Right atrium auricular region (tissue), 2 donors: ENCODE results near the gene MROH7. TPM values are rescaled to one million over a fixed set of nuclear protein-coding genes. Genes with fewer than 3 reads are reported as not detected.

Source experiments
- DNase-seq: peaks from one replicate; pipeline ENCODE4 v3.0.0-alpha.2; 2019; ENCODE audit warnings: low spot score
- H3K27ac ChIP-seq, 2 donors: fragments of 200-600 bp; sonication (generic); 1 replicate in 1 of 2; 2 replicates in 1 of 2; pipeline ENCODE4 v1.5.1; 2016 to 2019
- H3K27me3 ChIP-seq, 2 donors: fragments of 200-600 bp; sonication (generic); one replicate each; pipeline versions ENCODE4 v1.5.1 to v1.6.0; 2017 to 2019
- H3K36me3 ChIP-seq: fragments of 200-600 bp; sonication (generic); one replicate; pipeline ENCODE4 v1.5.1; 2016
- H3K4me1 ChIP-seq, 2 donors: fragments of 200-600 bp; sonication (generic); one replicate each; pipeline versions ENCODE4 v1.5.1 to v1.6.0; 2017 to 2019
- H3K4me3 ChIP-seq, 2 donors: fragments of 200-600 bp; sonication (generic); 1 replicate in 1 of 2; 2 replicates in 1 of 2; pipeline ENCODE4 v1.5.1; 2017 to 2019; ENCODE audit warnings: mild to moderate bottlenecking in 1 of 2, moderate library complexity in 1 of 2
- H3K9me3 ChIP-seq, 2 donors: fragments of 200-600 bp; sonication (generic); one replicate each; pipeline ENCODE4 v1.5.1; 2019
- CTCF ChIP-seq, 2 donors: fragments of 200-600 bp; sonication (generic); IDR thresholded peaks; one replicate each; pipeline ENCODE4 v1.5.1; 2019; ENCODE audit warnings: antibody characterized with exemption in 2 of 2
- total RNA-seq, 2 donors: library from RNA; depleted of rRNA; stranded (reverse); fragments of >200 nt; gene quantifications; one replicate each; pipeline ENCODE4 v1.1.0, GENCODE V29; 2016

MROH7 gene
- total RNA-seq, 2 donors from 2014 or later = 5.5 to 6.9 TPM

GRCh38 chr1:54757833-54758232 lies 116.2 kb downstream of the MROH7 start:
- H3K4me3 ChIP-seq = no peak overlapping the region
- DNase-seq = no peak
- H3K36me3 ChIP-seq = peaks cover 18% of the 10 kb centered on the region
- TF ChIP-seq CTCF (IDR thresholded peaks at IDR 0.05) = no peak
- no peak overlapping the region for H3K27ac ChIP-seq
- no peaks in the 10 kb centered on the region for H3K9me3 ChIP-seq
- no peaks in the 10 kb centered on the region for H3K27me3 ChIP-seq
- H3K4me1 ChIP-seq = peaks cover 0 to 3% of the 10 kb centered on the region in 2 donors

- no peaks in the 10 kb centered on the region for H3K9me3 ChIP-seq
- no peak for DNase-seq
- no peaks in the 10 kb centered on the region for H3K27me3 ChIP-seq
- no peak overlapping the region for H3K27ac ChIP-seq
- no peak overlapping the region for H3K4me3 ChIP-seq
- peaks cover 18% of the 10 kb centered on the region for H3K36me3 ChIP-seq
- TF ChIP-seq CTCF (IDR thresholded peaks at IDR 0.05) = no peak
- H3K4me1 ChIP-seq = peaks cover 0 to 12% of the 10 kb centered on the region in 2 donors
Measured at GRCh38 chr1:54758678-54759348, 117.2 kb downstream of the MROH7 start.

Other genes with a start within 250 kb of the MROH7 start
- gene SSBP3, start 235.4 kb upstream of the MROH7 start, total RNA-seq = 10 to 100 TPM; 15.2 to 16.6 TPM
- gene ACOT11, start 93.6 kb upstream of the MROH7 start, total RNA-seq = 10 to 100 TPM in 1 of 2 donors, 1 to 10 TPM in 1; 9.1 to 27.0 TPM
- under 1 TPM in 1 of 2 donors, not detected in 1; 0.63 TPM for gene FAM151A, start 18.3 kb upstream of the MROH7 start, total RNA-seq
- 10 to 100 TPM in 1 of 2 donors, 1 to 10 TPM in 1; 9.8 to 10.3 TPM for gene TTC4, start 74.1 kb downstream of the MROH7 start, total RNA-seq
- 1 to 10 TPM; 3.9 to 4.0 TPM for gene PARS2, start 122.7 kb downstream of the MROH7 start, total RNA-seq
- gene TTC22, start 159.5 kb downstream of the MROH7 start, total RNA-seq = under 1 TPM; 0.43 to 0.70 TPM
- gene DHCR24, start 245.4 kb downstream of the MROH7 start, total RNA-seq = 10 to 100 TPM; 13.4 to 20.4 TPM